ENCODE results near the gene FRMPD2.
A peak's percentile ranks its signal among the peaks of the same experiment; 100 is the strongest.
"Not testable (repeated sequence)": the region's sequence is repeated elsewhere in the genome, so short reads cannot be mapped to it uniquely, and the experiment has no call there.

Gene FRMPD2

GRCh38 chr10:48143721-48144642, 130.5 kb downstream of the FRMPD2 start:
- H3K27ac Mint-ChIP-seq; ATAC-seq; H3K4me1 Mint-ChIP-seq; DNase-seq; H3K27me3 Mint-ChIP-seq; H3K4me3 Mint-ChIP-seq; H3K9me3 Mint-ChIP-seq; H3K36me3 Mint-ChIP-seq (ENCODE audit: low read depth): not testable (repeated sequence)

DNA sequence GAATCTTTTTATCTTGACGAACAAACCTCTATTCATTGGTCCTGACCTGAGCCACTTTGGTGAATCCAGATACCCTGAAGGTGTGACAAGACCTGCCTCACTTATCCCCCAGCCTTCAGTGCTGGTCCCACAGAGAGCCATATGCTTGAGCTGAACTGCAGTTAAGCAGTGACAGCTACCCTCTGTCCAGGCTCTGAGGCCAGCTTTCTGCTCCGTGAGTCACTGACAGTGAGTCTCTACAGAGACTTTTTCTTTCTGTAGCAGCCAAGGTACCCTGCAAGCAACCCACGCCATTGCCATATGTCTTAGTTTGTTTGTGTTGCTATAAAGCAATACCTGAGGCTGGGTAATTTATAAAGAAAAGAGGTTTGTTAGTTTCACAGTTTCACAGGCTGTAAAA, 133.5 kb downstream of the FRMPD2 start:
- not testable (repeated sequence) for H3K27ac Mint-ChIP-seq, H3K27me3 Mint-ChIP-seq

DNA sequence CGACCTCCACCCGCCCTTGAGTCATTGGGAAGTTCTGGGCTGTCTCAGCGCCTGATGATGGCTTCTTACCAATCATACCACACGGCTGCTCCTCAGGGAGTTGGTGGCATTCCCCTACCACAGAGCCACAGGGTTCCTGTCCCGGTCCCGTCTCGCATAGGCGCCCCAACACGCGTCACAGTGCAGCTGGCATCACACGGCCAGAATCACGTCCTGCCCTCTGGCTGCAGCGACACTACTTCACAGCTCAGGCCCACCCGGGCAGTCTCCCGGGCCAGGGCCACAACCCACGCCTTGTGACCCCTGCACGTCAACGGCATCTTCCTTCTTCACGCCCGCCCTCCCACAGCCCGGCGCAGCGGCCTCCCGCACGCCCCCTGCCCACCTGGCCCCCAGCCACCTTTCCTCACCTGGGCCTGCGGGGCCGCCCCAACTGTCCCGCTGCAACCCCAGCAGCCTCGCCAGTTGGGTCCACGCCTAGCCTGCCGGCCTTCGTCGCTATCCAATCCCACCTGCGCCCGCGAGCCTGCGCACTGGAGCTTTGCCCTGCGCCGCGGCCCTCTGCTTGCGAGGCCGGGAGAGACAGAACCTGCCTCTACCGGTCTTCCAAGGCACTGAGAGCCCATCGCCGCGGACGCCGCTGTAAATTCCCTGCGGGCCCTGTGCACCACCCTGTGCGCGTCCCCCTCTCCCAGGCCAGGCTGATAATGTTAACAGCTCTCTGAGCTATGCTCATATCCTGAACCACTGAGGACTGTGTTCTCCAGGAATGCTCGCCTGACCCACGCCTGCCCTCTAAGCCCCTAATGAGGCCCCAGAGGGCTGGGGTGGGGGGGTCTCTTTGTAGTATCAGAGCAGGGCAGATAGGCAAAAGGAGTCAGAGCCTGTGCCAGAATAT, 134.3 kb downstream of the FRMPD2 start:
- H3K9me3 Mint-ChIP-seq = not testable (repeated sequence)

More for the DNA sequence above, 133.5 kb downstream of the FRMPD2 start:
- not testable (repeated sequence) for H3K4me3 Mint-ChIP-seq; ATAC-seq; H3K4me1 Mint-ChIP-seq; H3K36me3 Mint-ChIP-seq (ENCODE audit: low read depth); H3K9me3 Mint-ChIP-seq; DNase-seq

GRCh38 chr10:48128954-48129353, 145.5 kb downstream of the FRMPD2 start:
- H3K4me1 Mint-ChIP-seq; H3K36me3 Mint-ChIP-seq (ENCODE audit: low read depth); DNase-seq; ATAC-seq; H3K9me3 Mint-ChIP-seq; H3K27ac Mint-ChIP-seq; H3K27me3 Mint-ChIP-seq; H3K4me3 Mint-ChIP-seq: not testable (repeated sequence)

More for the DNA sequence above, 134.3 kb downstream of the FRMPD2 start:
- not testable (repeated sequence) for H3K4me3 Mint-ChIP-seq; H3K4me1 Mint-ChIP-seq; DNase-seq; H3K36me3 Mint-ChIP-seq (ENCODE audit: low read depth); H3K27me3 Mint-ChIP-seq; H3K27ac Mint-ChIP-seq
- ATAC-seq = peak; percentile 25

DNA sequence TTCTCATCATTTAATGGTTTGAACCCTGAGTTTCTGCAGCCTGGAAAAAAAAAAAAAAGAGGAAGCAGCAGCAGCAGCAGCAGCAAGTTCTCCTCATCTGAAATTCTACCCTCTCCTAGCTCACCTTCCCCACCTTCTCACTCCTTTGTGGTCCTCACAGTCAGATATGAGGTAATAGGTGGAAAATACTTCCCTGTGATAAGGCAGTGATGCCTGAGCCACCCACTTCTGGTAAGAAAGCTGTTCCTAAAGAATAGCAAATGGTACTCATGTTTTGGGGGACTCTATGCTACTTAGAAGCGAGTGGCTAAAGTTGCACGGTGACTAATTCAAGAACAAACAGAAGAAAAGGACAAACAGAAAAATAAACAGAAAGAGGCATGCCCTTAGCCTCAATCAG, 148.2 kb downstream of the FRMPD2 start:
- H3K4me1 Mint-ChIP-seq; H3K36me3 Mint-ChIP-seq (ENCODE audit: low read depth); H3K27ac Mint-ChIP-seq; DNase-seq; H3K27me3 Mint-ChIP-seq; H3K4me3 Mint-ChIP-seq; H3K9me3 Mint-ChIP-seq; ATAC-seq: not testable (repeated sequence)

GRCh38 chr10:48125631-48126030, 148.9 kb downstream of the FRMPD2 start:
- not testable (repeated sequence) for H3K27me3 Mint-ChIP-seq; ATAC-seq; H3K4me3 Mint-ChIP-seq; H3K4me1 Mint-ChIP-seq; H3K27ac Mint-ChIP-seq; H3K36me3 Mint-ChIP-seq (ENCODE audit: low read depth); H3K9me3 Mint-ChIP-seq; DNase-seq

DNA sequence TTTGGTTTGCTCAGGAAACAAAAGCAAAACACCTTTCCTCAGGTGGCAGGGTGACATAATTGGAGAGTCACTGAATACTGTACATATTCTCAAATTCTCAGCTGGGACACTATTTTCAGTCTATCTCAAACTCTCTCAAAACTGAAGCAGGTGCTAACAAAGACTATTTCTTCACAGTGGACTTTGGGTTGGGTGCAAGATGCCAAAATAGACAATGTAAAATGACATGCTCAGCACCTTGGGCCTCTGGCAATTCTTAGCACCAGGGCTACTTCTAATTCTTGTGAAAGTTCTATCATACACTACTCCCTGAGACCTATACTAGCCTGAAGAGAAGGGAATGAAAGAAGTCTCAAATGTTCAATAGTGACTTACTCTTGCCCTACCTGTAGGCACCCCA, 151.9 kb downstream of the FRMPD2 start:
- not testable (repeated sequence) for DNase-seq; H3K27ac Mint-ChIP-seq; H3K27me3 Mint-ChIP-seq; H3K9me3 Mint-ChIP-seq; H3K4me3 Mint-ChIP-seq; H3K36me3 Mint-ChIP-seq (ENCODE audit: low read depth); ATAC-seq; H3K4me1 Mint-ChIP-seq

DNA sequence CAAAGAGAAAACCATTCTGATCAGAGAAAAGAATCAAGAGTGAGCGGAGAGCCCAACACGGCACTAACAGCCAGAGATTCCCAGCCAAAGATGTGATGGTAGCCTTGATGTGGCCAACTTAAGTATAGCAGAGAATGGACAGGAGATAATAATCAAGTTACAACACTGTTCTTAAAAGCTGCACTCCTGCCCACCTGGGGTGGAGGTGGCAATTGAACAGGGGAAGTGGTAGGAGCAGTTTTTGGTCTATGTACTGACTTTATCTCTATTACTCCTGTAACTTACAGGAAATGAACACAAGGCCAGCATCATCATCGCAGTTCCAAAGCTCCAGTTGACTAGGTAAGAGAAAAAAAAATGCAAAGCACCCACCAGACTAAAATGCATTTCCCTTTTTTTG, 164.2 kb downstream of the FRMPD2 start:
- not testable (repeated sequence) for H3K27ac Mint-ChIP-seq; DNase-seq; H3K36me3 Mint-ChIP-seq (ENCODE audit: low read depth); ATAC-seq; H3K9me3 Mint-ChIP-seq; H3K4me3 Mint-ChIP-seq; H3K27me3 Mint-ChIP-seq; H3K4me1 Mint-ChIP-seq

All from activated naive CD8-positive, alpha-beta T cell treated with anti-CD3 and anti-CD28 coated beads, Interleukin-2, amount 50 U/mL, for 24 hours (primary cell).